GM18505 (cell line): ENCODE data around the gene PPP3R1.

Experiments
- ATAC-seq: cut with Tn5 transposase; IDR thresholded peaks from one replicate; pipeline ENCODE4 v1.9.1; 2021; ENCODE audit not compliant: unreplicated experiment
- POLR2A ChIP-seq: IDR thresholded peaks from 4 replicates; pipeline ENCODE4 v1.6.1; 2011; ENCODE audit warnings: borderline replicate concordance; ENCODE audit not compliant: insufficient read depth, insufficient read length; ENCODE audit errors: extremely low read depth

The PPP3R1 gene

DNA sequence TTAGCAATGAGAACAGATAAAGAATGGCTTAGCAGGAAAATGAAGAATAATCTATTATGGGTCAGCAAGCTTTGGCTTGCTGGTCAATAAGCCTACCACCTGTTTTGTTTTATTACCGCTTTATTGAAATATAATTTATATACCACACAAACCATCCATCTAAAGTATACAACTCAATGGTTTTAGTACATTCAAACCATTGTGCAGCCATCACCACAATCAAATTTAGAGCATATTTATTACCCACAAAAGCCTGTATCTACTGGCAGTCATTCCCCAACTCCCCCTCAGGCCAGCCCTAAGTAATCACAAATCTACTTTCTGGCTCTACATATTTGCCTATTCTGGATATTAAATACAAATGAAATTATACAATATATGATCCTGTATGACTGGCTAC, 17.2 kb downstream of the PPP3R1 start:
- TF ChIP-seq POLR2A: no peak
- ATAC-seq: no peak

DNA sequence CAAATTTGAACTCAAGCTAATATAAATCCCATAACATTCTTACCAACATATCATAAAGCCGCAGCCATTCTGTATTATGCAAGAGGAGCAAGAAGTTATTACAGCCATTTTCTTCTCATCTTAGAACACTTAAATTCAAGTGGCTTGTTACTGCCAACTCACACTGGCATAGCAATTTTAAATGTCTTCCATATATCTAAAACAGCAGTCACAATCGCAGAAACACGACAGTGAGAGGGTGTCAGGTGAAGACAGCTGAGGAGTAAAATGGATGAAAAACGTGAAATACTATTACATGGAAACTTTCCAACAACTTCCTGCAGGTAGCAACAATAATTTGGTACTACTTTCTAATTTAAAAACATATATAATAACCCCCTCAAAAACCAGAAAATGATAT, 17.9 kb downstream of the PPP3R1 start:
- no peak for ATAC-seq
- no peak for TF ChIP-seq POLR2A

DNA sequence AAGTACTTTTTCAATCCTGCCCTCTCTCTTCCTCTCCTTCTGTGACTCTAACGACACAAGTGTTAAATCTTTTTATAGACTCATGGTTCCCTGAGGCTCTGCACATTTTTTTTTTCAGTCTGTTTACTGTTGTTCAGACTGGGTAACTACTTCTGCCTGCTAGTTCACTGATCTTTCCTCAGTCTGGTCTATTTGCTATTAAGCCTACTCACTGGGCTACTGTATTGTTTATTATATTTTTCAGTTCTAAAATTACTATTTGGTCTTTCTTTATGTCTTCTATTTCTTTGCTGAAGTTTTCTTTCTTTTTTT, 21.3 kb downstream of the PPP3R1 start:
- TF ChIP-seq POLR2A: no peak
- no peak for ATAC-seq

DNA sequence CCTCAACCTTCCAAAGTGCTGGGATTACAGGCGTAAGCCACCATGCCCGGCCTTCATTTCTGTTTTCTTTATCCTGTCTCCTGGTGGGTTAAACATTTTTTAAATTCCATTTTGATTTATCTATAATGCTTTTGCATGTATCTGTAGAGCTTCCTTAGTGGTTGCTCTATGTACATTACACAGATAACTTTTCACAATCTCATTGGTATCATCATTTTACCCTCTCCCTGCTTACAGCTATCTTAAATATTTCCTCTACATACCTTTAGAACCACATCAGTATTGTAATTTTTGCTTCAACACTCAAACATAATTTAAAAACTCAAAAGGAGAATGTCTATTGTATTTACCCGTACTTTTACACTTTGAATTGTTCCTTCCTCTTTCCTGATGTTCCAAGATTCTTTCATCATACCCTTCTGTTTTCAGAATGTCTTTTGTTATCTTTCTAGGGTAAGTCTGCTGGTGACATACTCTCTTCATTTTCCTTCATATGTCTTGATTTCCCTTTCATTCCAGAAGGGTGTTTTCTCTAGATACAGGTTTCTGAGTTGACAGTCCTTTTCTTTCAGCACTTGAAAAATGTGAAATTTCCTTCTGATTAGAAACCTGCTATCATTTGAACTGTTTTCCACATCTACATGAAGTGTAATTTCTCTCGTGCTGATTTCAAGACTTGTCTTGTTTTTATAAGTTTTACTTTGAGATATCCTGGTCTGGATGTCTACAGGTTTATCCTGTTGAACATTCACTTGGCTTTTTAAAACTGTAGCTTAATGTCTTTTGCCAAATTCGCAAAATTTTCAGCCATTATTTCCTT, 21.9 kb downstream of the PPP3R1 start:
- ATAC-seq: no peak

DNA sequence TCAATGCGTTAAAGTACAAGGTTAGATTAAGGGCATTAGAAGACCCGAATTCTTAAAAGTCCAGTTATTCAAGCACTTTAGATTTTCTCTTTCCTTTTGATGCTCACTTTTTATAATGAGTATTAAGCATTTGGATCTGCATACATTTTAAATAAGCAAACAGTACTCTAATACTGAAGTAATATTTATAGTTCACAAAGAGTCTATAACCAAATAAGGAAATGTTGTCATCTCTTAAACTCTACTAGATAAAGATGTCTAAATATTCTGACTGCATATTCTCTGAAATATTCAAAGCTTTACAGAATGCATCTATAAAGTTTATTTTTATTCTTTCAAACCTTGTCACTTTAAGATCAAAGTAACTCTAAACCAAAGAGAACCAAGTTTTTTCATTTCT, 25.5 kb downstream of the PPP3R1 start:
- no peak for TF ChIP-seq POLR2A
- no peak for ATAC-seq

More for the DNA sequence above, 21.9 kb downstream of the PPP3R1 start:
- TF ChIP-seq POLR2A: no peak

DNA sequence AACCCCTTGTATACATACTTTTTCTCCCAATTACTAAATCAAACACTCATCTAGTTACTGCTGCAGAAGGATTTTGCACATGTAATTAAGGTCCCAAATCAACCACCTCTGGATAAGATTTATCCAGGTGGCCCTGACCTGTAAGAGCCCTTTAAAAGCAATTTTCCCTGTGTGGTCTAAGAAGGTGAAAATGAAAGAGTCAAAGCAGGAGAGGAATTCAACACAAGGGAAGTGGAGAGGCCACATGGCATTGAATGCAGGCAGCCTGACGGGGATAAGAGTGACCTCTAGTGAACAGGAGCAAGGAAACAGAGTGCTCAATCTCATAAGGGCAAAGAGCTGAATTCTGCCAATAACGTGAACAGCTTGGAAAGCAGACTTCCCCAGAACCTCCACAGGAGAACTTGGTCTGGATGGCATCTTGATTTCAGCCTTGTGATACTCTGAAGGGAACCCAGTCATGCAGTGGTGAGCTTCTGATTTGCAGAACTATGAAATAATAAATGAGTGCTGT, 27.2 kb downstream of the PPP3R1 start:
- no peak for ATAC-seq
- TF ChIP-seq POLR2A: no peak

DNA sequence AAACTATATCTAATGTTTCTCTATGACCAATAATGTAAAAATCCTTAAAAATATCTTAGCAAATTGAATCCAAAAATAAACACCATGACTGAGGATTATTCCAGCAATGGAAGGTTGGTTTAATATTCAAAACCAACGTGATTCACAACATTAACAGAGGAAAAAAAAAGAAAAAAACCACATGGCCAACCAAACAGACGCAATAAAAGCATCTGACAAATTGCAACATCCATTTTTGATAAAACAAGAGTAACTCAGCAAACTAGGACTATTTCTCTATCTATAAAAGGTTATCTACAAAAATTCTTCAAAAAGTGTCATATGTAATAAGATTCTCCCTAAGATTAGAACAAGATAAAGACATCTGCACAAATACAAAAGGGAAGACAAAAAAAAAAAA, 28.9 kb downstream of the PPP3R1 start:
- ATAC-seq: no peak
- no peak for TF ChIP-seq POLR2A

DNA sequence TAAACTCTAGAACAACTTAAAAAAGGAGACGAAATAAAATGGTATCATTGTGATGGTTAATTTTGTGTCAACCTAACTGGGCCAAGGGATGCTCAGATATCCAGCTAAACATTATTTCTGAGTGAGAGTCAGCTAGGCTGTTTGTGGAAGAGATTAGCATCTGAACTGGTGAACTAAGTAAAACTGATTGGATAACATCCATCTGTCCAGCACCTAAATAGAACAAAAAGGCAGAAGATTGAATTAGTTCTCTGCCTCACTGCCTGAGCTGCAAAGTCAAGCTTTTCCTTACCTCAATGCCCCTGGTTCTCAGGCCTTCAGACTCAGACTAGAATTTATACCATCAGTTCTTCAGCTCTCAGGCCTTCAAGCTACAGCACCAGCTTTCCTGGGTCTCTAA, 30.0 kb downstream of the PPP3R1 start:
- no peak for TF ChIP-seq POLR2A
- no peak for ATAC-seq

DNA sequence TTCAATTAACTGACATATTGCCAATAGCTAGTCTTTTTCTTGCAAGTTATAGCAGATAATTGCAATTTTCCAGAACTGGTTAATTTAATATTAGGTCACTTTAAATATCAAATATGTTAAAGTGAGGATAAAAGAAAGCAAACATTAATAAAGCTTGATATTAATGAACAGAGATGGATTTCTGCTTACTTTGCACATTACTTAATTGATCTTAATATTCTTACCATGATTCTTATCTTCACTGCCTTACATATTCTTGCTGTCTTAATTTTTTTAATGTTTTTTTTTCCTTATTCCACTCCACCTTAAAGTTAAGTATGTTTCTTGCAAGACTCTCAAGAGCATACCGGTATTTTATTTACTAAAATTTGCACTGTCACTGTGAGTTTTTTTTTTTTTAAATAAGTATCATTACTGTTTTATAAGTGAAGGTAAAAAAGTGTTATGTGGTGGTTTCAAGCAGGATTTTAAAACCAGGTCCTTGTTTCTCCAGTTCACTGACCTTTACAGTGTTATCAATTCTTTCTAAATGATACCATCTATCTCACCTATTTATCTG, 33.9 kb downstream of the PPP3R1 start:
- no peak for TF ChIP-seq POLR2A
- ATAC-seq: no peak

DNA sequence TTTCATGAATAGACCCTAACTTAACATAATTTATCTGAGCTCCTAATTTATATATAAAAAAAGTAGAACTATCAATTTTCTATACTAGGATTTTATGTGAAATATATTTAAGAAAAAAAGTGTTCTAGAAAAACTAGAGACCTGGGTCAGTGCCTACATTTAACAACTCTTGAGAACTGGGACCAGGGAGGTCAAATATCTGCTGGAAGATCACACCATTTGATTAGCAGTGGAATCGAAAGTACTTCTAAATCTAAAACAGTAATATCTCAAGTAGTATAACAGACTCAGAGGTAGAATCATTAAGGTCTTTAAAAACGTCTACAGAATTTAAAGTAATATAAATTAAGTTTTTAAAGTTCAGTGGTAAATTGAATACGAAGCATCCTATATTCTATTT, 34.6 kb downstream of the PPP3R1 start:
- TF ChIP-seq POLR2A: no peak
- no peak for ATAC-seq

DNA sequence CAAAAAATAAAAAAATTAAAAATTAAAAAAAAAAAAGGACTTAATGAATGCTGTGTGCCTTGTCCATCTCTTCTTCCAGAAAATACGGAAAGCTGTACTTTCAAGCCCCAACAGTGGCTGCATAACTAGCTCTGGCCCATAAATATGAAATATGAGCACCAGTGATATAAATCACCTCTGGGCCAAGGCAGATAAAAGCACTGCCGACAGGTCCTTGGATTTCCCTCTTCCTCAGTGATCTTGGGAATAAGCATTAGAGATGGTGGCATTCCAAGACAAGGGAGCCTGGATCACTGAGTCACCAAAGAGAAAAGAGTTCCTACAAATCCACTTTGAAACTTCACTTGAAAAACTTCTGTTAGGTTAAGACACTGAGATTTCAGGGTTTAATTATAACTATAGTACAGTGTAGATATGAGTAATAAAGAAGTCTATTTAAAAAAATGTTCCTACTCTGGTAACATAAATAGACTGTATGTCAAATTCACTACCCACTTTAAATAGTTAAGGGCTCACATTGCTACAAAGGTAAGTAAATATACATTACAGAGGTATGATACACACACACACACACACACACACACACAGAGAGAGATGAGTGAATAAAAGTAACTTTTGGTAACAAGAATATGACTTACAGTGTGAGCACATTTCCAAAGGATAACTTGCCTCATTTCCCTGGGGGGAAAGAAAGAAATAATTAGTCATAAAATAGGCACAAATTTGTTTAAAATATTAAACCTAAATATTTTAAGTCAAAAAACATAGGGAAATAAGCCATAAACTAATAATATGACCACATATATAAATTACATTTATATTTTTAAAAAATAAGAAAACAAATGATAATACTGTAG, 35.6 kb downstream of the PPP3R1 start:
- ATAC-seq: no peak
- no peak for TF ChIP-seq POLR2A

DNA sequence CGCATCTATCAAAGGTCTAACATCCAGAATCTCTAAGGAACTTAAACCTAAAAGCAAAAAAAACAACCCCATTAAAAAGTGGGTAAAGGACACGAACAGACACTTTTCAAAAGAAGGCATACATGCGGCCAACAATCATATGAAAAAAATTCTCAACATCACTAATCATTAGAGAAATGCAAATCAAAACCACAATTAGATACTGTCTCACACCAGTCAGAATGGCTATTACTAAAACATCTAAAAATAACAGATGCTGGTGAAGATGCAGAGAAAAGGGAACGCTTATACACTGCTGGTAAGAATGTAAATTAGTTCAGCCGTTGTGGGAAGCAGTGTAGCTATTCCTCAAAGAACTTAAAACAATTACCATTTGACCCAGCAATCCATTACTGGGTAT, 38.0 kb downstream of the PPP3R1 start:
- TF ChIP-seq POLR2A: no peak
- peak; percentile 68 for ATAC-seq

DNA sequence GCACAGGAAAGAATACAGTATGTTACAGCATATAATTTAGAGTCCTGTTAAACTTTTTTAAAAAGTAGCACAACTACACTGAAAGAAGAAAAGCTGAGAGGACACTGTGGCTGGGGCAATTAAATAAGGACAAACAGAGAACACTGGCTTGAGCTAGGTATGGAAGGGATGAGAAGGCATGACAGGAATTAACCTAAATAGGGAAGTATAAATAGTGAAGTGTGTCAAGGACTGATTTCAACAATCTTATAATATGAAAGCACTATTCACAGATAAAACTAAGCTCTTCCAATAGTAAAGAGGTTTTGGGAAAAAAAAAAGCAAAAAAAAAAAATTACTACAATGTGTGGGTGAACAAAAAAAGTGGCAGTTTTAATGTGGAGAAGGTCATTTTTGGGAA, 45.5 kb downstream of the PPP3R1 start:
- no peak for ATAC-seq
- no peak for TF ChIP-seq POLR2A
